ENCODE data around the gene MTF2.

The MTF2 gene

GRCh38 chr1:93107395-93107794 is 28.3 kb downstream of the MTF2 start:
- no peak overlapping the region for H2BK5ac ChIP-seq (ENCODE audit: low read length)
- WGBS, 2 donors (ENCODE audit: extremely low coverage in 2 of 2, insufficient read length in 2 of 2, insufficient replicate concordance in 1 of 2), result no CpG with 5 or more reads among the region's 4 CpGs
- no peak overlapping the region for H4K91ac ChIP-seq (ENCODE audit: low read depth, low read length, poor library complexity)
- no peak overlapping the region for H3K14ac ChIP-seq (ENCODE audit: low read length)
- H4K8ac ChIP-seq (ENCODE audit: low read depth, low read length), result no peak overlapping the region
- peaks cover 0 to 43% of the 10 kb centered on the region in 2 donors for H3K9me3 ChIP-seq (replicated peaks in 1 of 2; ENCODE audit: control insufficient read depth in 2 of 2, insufficient read depth in 1 of 2, low read depth in 1 of 2, low read length in 2 of 2)
- H3K4me2 ChIP-seq (ENCODE audit: insufficient read depth, low read length, poor library complexity, severe bottlenecking), result no peak overlapping the region
- no peak overlapping the region for H3K27ac ChIP-seq (replicated peaks; ENCODE audit: low read length)
- H2AFZ ChIP-seq (ENCODE audit: low read length), result no peak overlapping the region
- no peak overlapping the region for H2BK12ac ChIP-seq (ENCODE audit: low read length)
- H2BK120ac ChIP-seq (ENCODE audit: low read depth, low read length), result no peak overlapping the region
- no peaks in the 10 kb centered on the region for H3K27me3 ChIP-seq (ENCODE audit: control insufficient read depth in 3 of 3, insufficient read depth in 3 of 3, low read depth in 1 of 3, low read length in 3 of 3)
- H3K4ac ChIP-seq (ENCODE audit: low read length), result no peak overlapping the region
- H2BK15ac ChIP-seq (ENCODE audit: low read length), result no peak overlapping the region
- no peak overlapping the region for H3K9ac ChIP-seq (ENCODE audit: low read depth, low read length, poor library complexity)
- H3K4me1 ChIP-seq (ENCODE audit: control insufficient read depth in 2 of 2, insufficient read depth in 1 of 2, low read depth in 1 of 2, low read length in 2 of 2), result no peaks in the 10 kb centered on the region
- peaks cover 0 to 87% of the 10 kb centered on the region in 2 donors for H3K36me3 ChIP-seq (replicated peaks in 1 of 2; ENCODE audit: control insufficient read depth in 2 of 2, insufficient read depth in 2 of 2, low read length in 2 of 2)
- H3K79me1 ChIP-seq (ENCODE audit: low read depth, low read length), result no peaks in the 10 kb centered on the region
- no peak overlapping the region for H3K23ac ChIP-seq (ENCODE audit: low read depth, low read length, poor library complexity)
- no peak overlapping the region for H3K4me3 ChIP-seq (ENCODE audit: low read length in 2 of 2)
- no peak for DNase-seq (ENCODE audit: low spot score)
- no peak overlapping the region for H3K18ac ChIP-seq (ENCODE audit: low read length)
- no peak overlapping the region for H2AK5ac ChIP-seq (ENCODE audit: low read depth, low read length)

- Histone ChIP-seq H3K9ac (ENCODE audit: low read depth, low read length, poor library complexity) (no peak overlapping the region), H3K4me2 (ENCODE audit: insufficient read depth, low read length, poor library complexity, severe bottlenecking) (no peak overlapping the region), H2AFZ (ENCODE audit: low read length) (no peak overlapping the region), H2BK120ac (ENCODE audit: low read depth, low read length) (no peak overlapping the region), H2BK12ac (ENCODE audit: low read length) (no peak overlapping the region), H3K36me3 (replicated peaks in 1 of 2; ENCODE audit: control insufficient read depth in 2 of 2, insufficient read depth in 2 of 2, low read length in 2 of 2) (peaks cover 1 to 92% of the 10 kb centered on the region in 2 donors), H3K27me3 (ENCODE audit: control insufficient read depth in 3 of 3, insufficient read depth in 3 of 3, low read depth in 1 of 3, low read length in 3 of 3) (no peaks in the 10 kb centered on the region), H3K4me1 (ENCODE audit: control insufficient read depth in 2 of 2, insufficient read depth in 1 of 2, low read depth in 1 of 2, low read length in 2 of 2) (no peaks in the 10 kb centered on the region), H3K9me3 (replicated peaks in 1 of 2; ENCODE audit: control insufficient read depth in 2 of 2, insufficient read depth in 1 of 2, low read depth in 1 of 2, low read length in 2 of 2) (peaks cover 0 to 43% of the 10 kb centered on the region in 2 donors), H3K14ac (ENCODE audit: low read length) (no peak overlapping the region), H3K4me3 (ENCODE audit: low read length in 2 of 2) (no peak overlapping the region), H3K18ac (ENCODE audit: low read length) (no peak overlapping the region), H4K91ac (ENCODE audit: low read depth, low read length, poor library complexity) (no peak overlapping the region), H3K4ac (ENCODE audit: low read length) (no peak overlapping the region), H2BK5ac (ENCODE audit: low read length) (no peak overlapping the region), H2AK5ac (ENCODE audit: low read depth, low read length) (no peak overlapping the region), H3K79me1 (ENCODE audit: low read depth, low read length) (no peaks in the 10 kb centered on the region), H2BK15ac (ENCODE audit: low read length) (no peak overlapping the region), H3K27ac (replicated peaks; ENCODE audit: low read length) (no peak overlapping the region), H3K23ac (ENCODE audit: low read depth, low read length, poor library complexity) (no peak overlapping the region), H4K8ac (ENCODE audit: low read depth, low read length) (no peak overlapping the region)
- no CpG with 5 or more reads among the region's 2 CpGs for WGBS, 2 donors (ENCODE audit: extremely low coverage in 2 of 2, insufficient read length in 2 of 2, insufficient replicate concordance in 1 of 2)
- no peak for DNase-seq (ENCODE audit: low spot score)
These were observed 29.3 kb downstream of the MTF2 start for GRCh38 chr1:93108335-93108734.

GRCh38 chr1:93109578-93109977 is 30.5 kb downstream of the MTF2 start:
- Histone ChIP-seq H3K4ac (ENCODE audit: low read length) (no peak overlapping the region), H4K8ac (ENCODE audit: low read depth, low read length) (no peak overlapping the region), H3K9me3 (replicated peaks in 1 of 2; ENCODE audit: control insufficient read depth in 2 of 2, insufficient read depth in 1 of 2, low read depth in 1 of 2, low read length in 2 of 2) (peaks cover 0 to 33% of the 10 kb centered on the region in 2 donors), H3K23ac (ENCODE audit: low read depth, low read length, poor library complexity) (no peak overlapping the region), H3K4me1 (ENCODE audit: control insufficient read depth in 2 of 2, insufficient read depth in 1 of 2, low read depth in 1 of 2, low read length in 2 of 2) (no peaks in the 10 kb centered on the region), H2BK12ac (ENCODE audit: low read length) (no peak overlapping the region), H3K4me2 (ENCODE audit: insufficient read depth, low read length, poor library complexity, severe bottlenecking) (no peak overlapping the region), H3K27me3 (ENCODE audit: control insufficient read depth in 3 of 3, insufficient read depth in 3 of 3, low read depth in 1 of 3, low read length in 3 of 3) (no peaks in the 10 kb centered on the region), H3K79me1 (ENCODE audit: low read depth, low read length) (no peaks in the 10 kb centered on the region), H2AFZ (ENCODE audit: low read length) (no peak overlapping the region), H2AK5ac (ENCODE audit: low read depth, low read length) (no peak overlapping the region), H3K9ac (ENCODE audit: low read depth, low read length, poor library complexity) (no peak overlapping the region), H3K14ac (ENCODE audit: low read length) (no peak overlapping the region), H2BK120ac (ENCODE audit: low read depth, low read length) (no peak overlapping the region), H3K36me3 (replicated peaks in 1 of 2; ENCODE audit: control insufficient read depth in 2 of 2, insufficient read depth in 2 of 2, low read length in 2 of 2) (peaks cover 1 to 93% of the 10 kb centered on the region in 2 donors), H2BK5ac (ENCODE audit: low read length) (no peak overlapping the region), H2BK15ac (ENCODE audit: low read length) (no peak overlapping the region), H3K4me3 (ENCODE audit: low read length in 2 of 2) (no peak overlapping the region), H3K27ac (replicated peaks; ENCODE audit: low read length) (no peak overlapping the region), H3K18ac (ENCODE audit: low read length) (no peak overlapping the region), H4K91ac (ENCODE audit: low read depth, low read length, poor library complexity) (no peak overlapping the region)
- WGBS, 2 donors (ENCODE audit: extremely low coverage in 2 of 2, insufficient read length in 2 of 2, insufficient replicate concordance in 1 of 2), result no CpG with 5 or more reads among the region's 2 CpGs
- no peak for DNase-seq (ENCODE audit: low spot score)

- Histone ChIP-seq H3K23ac (ENCODE audit: low read depth, low read length, poor library complexity) (no peak overlapping the region), H2BK12ac (ENCODE audit: low read length) (no peak overlapping the region), H3K14ac (ENCODE audit: low read length) (no peak overlapping the region), H4K91ac (ENCODE audit: low read depth, low read length, poor library complexity) (no peak overlapping the region), H2AK5ac (ENCODE audit: low read depth, low read length) (no peak overlapping the region), H2BK120ac (ENCODE audit: low read depth, low read length) (no peak overlapping the region), H2BK15ac (ENCODE audit: low read length) (no peak overlapping the region), H3K9me3 (replicated peaks in 1 of 2; ENCODE audit: control insufficient read depth in 2 of 2, insufficient read depth in 1 of 2, low read depth in 1 of 2, low read length in 2 of 2) (peaks cover 0 to 28% of the 10 kb centered on the region in 2 donors), H3K4me2 (ENCODE audit: insufficient read depth, low read length, poor library complexity, severe bottlenecking) (no peak overlapping the region), H2AFZ (ENCODE audit: low read length) (no peak overlapping the region), H3K79me1 (ENCODE audit: low read depth, low read length) (no peaks in the 10 kb centered on the region), H4K8ac (ENCODE audit: low read depth, low read length) (no peak overlapping the region), H2BK5ac (ENCODE audit: low read length) (no peak overlapping the region), H3K4me1 (ENCODE audit: control insufficient read depth in 2 of 2, insufficient read depth in 1 of 2, low read depth in 1 of 2, low read length in 2 of 2) (no peaks in the 10 kb centered on the region), H3K4me3 (ENCODE audit: low read length in 2 of 2) (no peak overlapping the region), H3K9ac (ENCODE audit: low read depth, low read length, poor library complexity) (no peak overlapping the region), H3K18ac (ENCODE audit: low read length) (no peak overlapping the region), H3K36me3 (replicated peaks in 1 of 2; ENCODE audit: control insufficient read depth in 2 of 2, insufficient read depth in 2 of 2, low read length in 2 of 2) (peaks cover 7 to 94% of the 10 kb centered on the region in 2 donors), H3K27ac (replicated peaks; ENCODE audit: low read length) (no peak overlapping the region), H3K4ac (ENCODE audit: low read length) (no peak overlapping the region), H3K27me3 (ENCODE audit: control insufficient read depth in 3 of 3, insufficient read depth in 3 of 3, low read depth in 1 of 3, low read length in 3 of 3) (no peaks in the 10 kb centered on the region)
- WGBS, 2 donors (ENCODE audit: extremely low coverage in 2 of 2, insufficient read length in 2 of 2, insufficient replicate concordance in 1 of 2), result no CpG with 5 or more reads among the region's 1 CpG
- DNase-seq (ENCODE audit: low spot score), result no peak
These were observed 32.0 kb downstream of the MTF2 start for GRCh38 chr1:93111065-93111464.
